DMS53 treated with DMSO at 0.1 percent for 48 hours (cell line): ENCODE data around the gene TMEM94.

Experiments used
- DNase-seq: peaks from one replicate; lab custom pipeline; 2025; ENCODE audit not compliant: unreplicated experiment; lab: John Stamatoyannopoulos, UW

The TMEM94 gene

GRCh38 chr17:75524269-75524969 is 68.0 kb downstream of the TMEM94 start:
- DNase-seq: no peak

- peak; percentile 86 for DNase-seq
Observed at GRCh38 chr17:75524970-75525805, 68.8 kb downstream of the TMEM94 start, which contains the start of gene LLGL2. LLGL2 (plus strand) TSS chr17:75525697; CDS start chr17:75543427, 17,730 bp downstream.

GRCh38 chr17:75525806-75526554 is 69.5 kb downstream of the TMEM94 start:
- DNase-seq: peak; percentile 53

- DNase-seq: no peak
Observed at GRCh38 chr17:75526555-75527270, 70.3 kb downstream of the TMEM94 start.

- no peak for DNase-seq
Observed at GRCh38 chr17:75530837-75531720, 74.6 kb downstream of the TMEM94 start.

GRCh38 chr17:75531721-75532072 is 75.3 kb downstream of the TMEM94 start:
- no peak for DNase-seq

- no peak for DNase-seq
Observed at GRCh38 chr17:75535119-75535537, 78.7 kb downstream of the TMEM94 start.

GRCh38 chr17:75535871-75536270 is 79.4 kb downstream of the TMEM94 start:
- DNase-seq: no peak

- no peak for DNase-seq
Observed at GRCh38 chr17:75536366-75536765, 79.9 kb downstream of the TMEM94 start.

- DNase-seq: no peak
Observed at GRCh38 chr17:75539967-75540729, 83.7 kb downstream of the TMEM94 start.

GRCh38 chr17:75540923-75541503 is 84.6 kb downstream of the TMEM94 start:
- DNase-seq: no peak

- no peak for DNase-seq
Observed at GRCh38 chr17:75542229-75542628, 85.8 kb downstream of the TMEM94 start.

- DNase-seq: no peak
Observed at GRCh38 chr17:75542728-75543336, 86.4 kb downstream of the TMEM94 start.

- DNase-seq: no peak
Observed at GRCh38 chr17:75544250-75544649, 87.8 kb downstream of the TMEM94 start.

GRCh38 chr17:75546181-75546580 is 89.7 kb downstream of the TMEM94 start:
- no peak for DNase-seq

GRCh38 chr17:75547091-75547490 is 90.7 kb downstream of the TMEM94 start:
- DNase-seq: no peak

- no peak for DNase-seq
Observed at GRCh38 chr17:75548813-75549212, 92.4 kb downstream of the TMEM94 start.
